Testis (tissue), 3 donors: ENCODE measurements around the gene CAMTA1. TPM values are rescaled to one million over a fixed set of nuclear protein-coding genes. Genes with fewer than 3 reads are reported as not detected.
A peak's percentile ranks its signal among the peaks of the same experiment; 100 is the strongest.

ENCODE experiments used
- DNase-seq: peaks from one replicate; pipeline ENCODE4 v3.0.0-alpha.2; 2019
- H3K27ac ChIP-seq, 2 donors: fragments of 200-600 bp; sonication (generic); one replicate each; pipeline ENCODE4 v1.5.1; 2019
- H3K27me3 ChIP-seq: fragments of 200-600 bp; sonication (generic); one replicate; pipeline ENCODE4 v1.5.1; 2019
- H3K36me3 ChIP-seq: fragments of 200-600 bp; sonication (generic); one replicate; pipeline ENCODE4 v1.5.1; 2017; ENCODE audit warnings: low read depth; ENCODE audit errors: missing control alignments
- H3K4me1 ChIP-seq: fragments of 200-600 bp; sonication (generic); one replicate; pipeline ENCODE4 v1.5.1; 2019
- H3K4me3 ChIP-seq, 2 donors: fragments of 200-600 bp; sonication (generic); one replicate each; pipeline ENCODE4 v1.5.1; 2017 to 2019
- H3K9me3 ChIP-seq: fragments of 200-600 bp; sonication (generic); one replicate; pipeline ENCODE4 v1.5.1; 2017
- POLR2A ChIP-seq: fragments of 450-650 bp; IDR thresholded peaks from one replicate; pipeline ENCODE4 v1.6.1; 2017; ENCODE audit warnings: antibody characterized with exemption, mild to moderate bottlenecking, moderate library complexity
- WGBS, 2 donors: methylation state at CpG; one replicate each; pipeline ENCODE4 v1.1.5; 2018; 5-methylcytosine and 5-hydroxymethylcytosine counted together
- intact Hi-C: fragments of 100-400 bp; cut with DNase I; formaldehyde crosslinking; loops from one replicate; pipeline ENCODE4 v1.15.1; 2023; ENCODE audit warnings: low total_unique reads
- polyA plus RNA-seq: library from polyadenylated mRNA; stranded (reverse); fragments of 350-450 nt; fragmentation: Illumina TruSeq; extraction: RNeasy Lipid Tissue Mini Kit (QIAGEN cat#74804); gene quantifications from one replicate; pipeline ENCODE4 v1.2.3, GENCODE V29; 2014; ENCODE audit warnings: low read depth, low replicate concordance; ENCODE audit not compliant: insufficient read depth
- total RNA-seq, 2 donors: library from RNA; depleted of rRNA; stranded (reverse); fragments of >200 nt; gene quantifications; one replicate each; pipeline ENCODE4 v1.2.3, GENCODE V29; 2016
- TF ChIP-seq, protein P1 (sequence below), 3 experiments: fragments of 450-650 bp in 2 of 3; fragments of 200-600 bp in 1 of 3; sonication (generic) in 1 of 3; IDR thresholded peaks; one replicate each; pipeline ENCODE4 v1.5.1; 2016 to 2019; ENCODE audit warnings: antibody characterized with exemption in 3 of 3, mild to moderate bottlenecking in 2 of 3, moderate library complexity in 1 of 3

The CAMTA1 gene
- total and polyA plus RNA-seq, 3 donors from 2014 or later: 116 to 158 (median 119) TPM

GRCh38 chr1:7290971-7291970, 506.0 kb downstream of the CAMTA1 start:
- no peaks in the 10 kb centered on the region for H3K4me1 ChIP-seq
- TF ChIP-seq POLR2A: no peak
- TF ChIP-seq, protein P1, sequence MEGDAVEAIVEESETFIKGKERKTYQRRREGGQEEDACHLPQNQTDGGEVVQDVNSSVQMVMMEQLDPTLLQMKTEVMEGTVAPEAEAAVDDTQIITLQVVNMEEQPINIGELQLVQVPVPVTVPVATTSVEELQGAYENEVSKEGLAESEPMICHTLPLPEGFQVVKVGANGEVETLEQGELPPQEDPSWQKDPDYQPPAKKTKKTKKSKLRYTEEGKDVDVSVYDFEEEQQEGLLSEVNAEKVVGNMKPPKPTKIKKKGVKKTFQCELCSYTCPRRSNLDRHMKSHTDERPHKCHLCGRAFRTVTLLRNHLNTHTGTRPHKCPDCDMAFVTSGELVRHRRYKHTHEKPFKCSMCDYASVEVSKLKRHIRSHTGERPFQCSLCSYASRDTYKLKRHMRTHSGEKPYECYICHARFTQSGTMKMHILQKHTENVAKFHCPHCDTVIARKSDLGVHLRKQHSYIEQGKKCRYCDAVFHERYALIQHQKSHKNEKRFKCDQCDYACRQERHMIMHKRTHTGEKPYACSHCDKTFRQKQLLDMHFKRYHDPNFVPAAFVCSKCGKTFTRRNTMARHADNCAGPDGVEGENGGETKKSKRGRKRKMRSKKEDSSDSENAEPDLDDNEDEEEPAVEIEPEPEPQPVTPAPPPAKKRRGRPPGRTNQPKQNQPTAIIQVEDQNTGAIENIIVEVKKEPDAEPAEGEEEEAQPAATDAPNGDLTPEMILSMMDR (IDR thresholded peaks at IDR 0.05): no peak
- no peaks in the 10 kb centered on the region for H3K9me3 ChIP-seq
- DNase-seq: peak; percentile 67
- intact Hi-C loops: no loop called here
- H3K27ac ChIP-seq: no peak overlapping the region
- no peaks in the 10 kb centered on the region for H3K27me3 ChIP-seq
- WGBS, 2 donors: 67 to 76% methylated on average over 14 of the region's 14 CpGs
- H3K36me3 ChIP-seq: no peaks in the 10 kb centered on the region
- H3K4me3 ChIP-seq: no peak overlapping the region

DNA sequence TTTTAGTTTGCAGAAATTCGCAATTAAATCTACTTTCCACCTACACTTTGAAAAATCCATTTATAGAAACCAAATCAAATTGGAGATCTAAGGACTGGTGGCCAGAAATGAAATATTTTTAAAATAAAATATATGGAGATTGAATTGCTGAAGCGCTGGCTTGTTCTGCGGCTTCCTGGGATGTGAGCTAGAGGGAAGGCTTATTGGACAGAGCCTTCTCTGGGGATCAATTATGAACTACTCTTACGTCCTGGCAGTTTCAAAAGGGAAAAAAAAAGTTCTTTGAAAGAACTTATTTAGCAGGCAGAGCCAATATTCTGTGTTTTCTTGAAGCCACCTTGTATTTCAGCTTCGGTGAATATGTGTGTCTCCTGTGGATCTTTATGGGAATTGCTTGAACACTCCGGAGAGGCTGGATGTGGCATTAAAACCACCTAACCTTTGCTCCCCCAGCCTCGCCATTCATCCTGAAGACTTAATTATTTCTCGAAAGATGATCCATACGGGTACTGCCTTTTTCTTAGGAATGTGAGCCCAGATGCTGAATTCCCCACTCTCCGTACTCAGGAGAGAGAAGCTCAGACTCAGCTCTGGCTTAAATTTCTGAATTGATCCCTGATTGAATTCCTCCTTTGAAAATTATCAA, 506.9 kb downstream of the CAMTA1 start:
- no peak overlapping the region for H3K27ac ChIP-seq

DNA sequence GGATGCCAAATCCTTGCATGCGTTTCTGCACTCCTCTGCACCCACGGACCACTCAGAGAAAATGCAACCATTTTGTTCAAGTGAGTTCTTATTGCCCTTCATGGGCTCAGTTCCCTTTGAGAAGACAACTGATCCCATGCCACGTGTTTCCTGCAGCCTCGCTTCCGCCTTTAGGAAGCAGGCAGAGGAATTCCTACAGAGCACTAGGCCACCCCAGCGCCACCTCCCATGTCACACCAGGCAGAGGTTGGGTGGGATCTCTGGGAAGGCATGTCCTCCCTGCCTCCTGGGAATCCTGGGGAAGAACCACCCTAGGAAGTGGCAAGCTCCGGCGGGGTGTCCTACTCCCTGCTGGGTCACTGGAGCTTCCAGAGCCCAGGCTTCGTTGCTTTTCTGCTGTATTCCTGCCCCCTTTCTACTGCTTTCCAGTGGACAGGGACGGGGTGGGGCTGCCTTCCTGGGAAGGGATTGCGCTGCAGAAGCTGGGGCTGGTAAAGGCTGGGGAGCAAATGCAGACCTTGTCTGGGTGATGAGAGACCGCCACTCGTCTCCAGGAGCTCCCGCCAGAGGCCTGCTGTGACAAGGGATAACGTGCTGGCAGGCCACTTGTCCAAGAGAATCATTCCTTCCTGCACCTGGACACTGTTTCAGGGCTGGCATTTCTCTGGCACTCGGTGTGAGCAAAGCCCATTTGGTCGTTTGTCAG, 507.6 kb downstream of the CAMTA1 start:
- TF ChIP-seq, protein P1 (IDR thresholded peaks at IDR 0.05): no peak
- TF ChIP-seq POLR2A: no peak
- Histone ChIP-seq H3K4me1 (no peaks in the 10 kb centered on the region), H3K27me3 (no peaks in the 10 kb centered on the region), H3K27ac (no peak overlapping the region), H3K9me3 (no peaks in the 10 kb centered on the region), H3K4me3 (no peak overlapping the region), H3K36me3 (no peaks in the 10 kb centered on the region)
- no peak for DNase-seq
- intact Hi-C loops: no loop called here
- WGBS, 2 donors: 88 to 91% methylated on average over 10 to 17 of the region's 17 CpGs

More for the DNA sequence above, 506.9 kb downstream of the CAMTA1 start:
- Histone ChIP-seq H3K4me3 (no peak overlapping the region), H3K4me1 (no peaks in the 10 kb centered on the region), H3K27me3 (no peaks in the 10 kb centered on the region), H3K9me3 (no peaks in the 10 kb centered on the region), H3K36me3 (no peaks in the 10 kb centered on the region)
- DNase-seq: no peak
- WGBS, 2 donors: 61 to 63% methylated on average over 10 of the region's 10 CpGs
- TF ChIP-seq, protein P1 (IDR thresholded peaks at IDR 0.05): no peak
- no peak for TF ChIP-seq POLR2A
- intact Hi-C loops: no loop called here

DNA sequence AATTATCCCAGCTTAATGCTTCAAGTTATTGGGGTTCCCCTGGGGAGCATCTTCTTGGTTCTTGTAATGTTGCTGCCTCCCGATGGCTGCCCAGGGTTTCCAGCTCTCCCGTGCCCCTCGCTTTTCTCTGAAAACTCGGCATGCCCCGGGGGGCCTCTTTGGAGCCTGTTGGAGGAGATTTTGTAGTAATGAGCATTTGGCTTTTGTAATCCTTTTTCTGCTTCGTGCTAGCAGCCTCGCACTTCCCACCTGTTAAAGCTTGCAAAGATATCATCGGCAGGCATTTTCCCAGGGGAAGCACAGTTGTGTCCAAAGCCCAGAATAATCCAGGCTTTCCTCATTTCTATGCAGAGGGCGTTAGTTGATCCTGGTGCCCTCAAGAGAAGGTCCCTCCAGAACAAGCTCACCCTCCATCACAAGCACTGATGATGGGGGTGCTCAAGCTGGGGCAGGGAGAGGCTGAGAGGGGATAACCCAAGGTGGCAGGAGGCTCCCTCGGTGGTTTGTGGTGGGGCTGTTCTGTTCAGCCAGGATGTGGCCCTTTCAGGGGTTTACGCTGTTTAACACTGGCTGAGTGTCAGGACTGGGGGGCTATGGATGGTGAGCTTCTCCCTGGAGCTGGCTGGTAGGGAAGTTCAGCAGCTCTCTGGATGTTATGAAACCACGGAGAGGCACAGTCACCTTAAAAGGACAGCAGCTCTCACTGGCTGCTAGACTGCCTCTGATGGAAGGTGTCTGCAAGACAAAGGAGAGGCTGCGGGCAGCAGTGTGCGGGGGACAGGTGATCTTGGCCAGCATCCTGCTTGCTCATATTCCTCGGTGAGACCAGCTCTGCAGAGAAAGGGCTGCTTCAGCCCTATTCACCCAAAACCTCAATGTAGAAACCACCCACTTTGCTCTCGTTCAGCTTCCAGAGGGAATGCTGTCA, 508.7 kb downstream of the CAMTA1 start:
- Histone ChIP-seq H3K27ac (no peak overlapping the region), H3K27me3 (no peaks in the 10 kb centered on the region), H3K4me3 (no peak overlapping the region), H3K9me3 (no peaks in the 10 kb centered on the region), H3K4me1 (no peaks in the 10 kb centered on the region), H3K36me3 (no peaks in the 10 kb centered on the region)
- intact Hi-C loops: no loop called here
- no peak for TF ChIP-seq POLR2A
- TF ChIP-seq, protein P1 (IDR thresholded peaks at IDR 0.05): no peak
- 86 to 87% methylated on average over 14 to 15 of the region's 16 CpGs for whole genome bisulfite sequencing, 2 donors
- no peak for DNase-seq
